Naive thymus-derived CD4-positive, alpha-beta T cell (primary cell): Measurements from ENCODE around the gene GNG4. TPM values are rescaled to one million over a fixed set of nuclear protein-coding genes. Genes with fewer than 3 reads are reported as not detected.
A peak's percentile ranks its signal among the peaks of the same experiment; 100 is the strongest.
"Not testable (repeated sequence)": the region's sequence is repeated elsewhere in the genome, so short reads cannot be mapped to it uniquely, and the experiment has no call there.

Experiments used
- ATAC-seq: fragments of 150-1000 bp; cut with Tn5 transposase; 2 replicates; pipeline ENCODE4 v1.10.0; 2021; ENCODE audit warnings: mild to moderate bottlenecking, moderate library complexity
- CTCF ChIA-PET: fragments of 350-600 bp; sonication (Branson Sonifier 250); formaldehyde crosslinking; loops from one replicate; lab custom pipeline; 2021; ENCODE audit warnings: antibody characterized with exemption; lab: Charles Lee
- POLR2A ChIA-PET: fragments of 350-600 bp; sonication (Branson Sonifier 250); formaldehyde crosslinking; loops from one replicate; lab custom pipeline; 2021; ENCODE audit warnings: antibody characterized with exemption, inconsistent platforms; lab: Charles Lee
- DNase-seq, 9 donors: peaks; one replicate each; pipeline versions ENCODE4 v3.0.0 to v3.0.0-alpha.2; 2020 to 2022; ENCODE audit warnings: mixed read lengths in 1 of 9
- H3K27ac ChIP-seq: one replicate; pipeline ENCODE4 v1.7.0; 2013; ENCODE audit warnings: mild to moderate bottlenecking, low read depth, low read length, moderate library complexity
- H3K27me3 ChIP-seq, 2 donors: one replicate each; pipeline ENCODE4 v1.7.0; 2013; ENCODE audit warnings: low read length in 2 of 2, mild to moderate bottlenecking in 2 of 2, moderate library complexity in 2 of 2; ENCODE audit not compliant: control insufficient read depth in 2 of 2, insufficient read depth in 2 of 2
- H3K36me3 ChIP-seq, 3 experiments: 1 replicate in 2 of 3; 2 replicates in 1 of 3; pipeline ENCODE4 v1.7.0; 2013; ENCODE audit warnings: low read length in 3 of 3, mild to moderate bottlenecking in 3 of 3, moderate library complexity in 1 of 3; ENCODE audit not compliant: insufficient read depth in 3 of 3, control insufficient read depth in 2 of 3
- H3K4me1 ChIP-seq, 2 donors: one replicate each; pipeline ENCODE4 v1.7.0; 2013; ENCODE audit warnings: low read length in 2 of 2, mild to moderate bottlenecking in 2 of 2, moderate library complexity in 1 of 2; ENCODE audit not compliant: control insufficient read depth in 2 of 2, insufficient read depth in 2 of 2
- H3K4me3 ChIP-seq: 2 replicates; pipeline ENCODE4 v1.7.0; 2013; ENCODE audit warnings: mild to moderate bottlenecking, low read length
- H3K9me3 ChIP-seq, 3 experiments: 1 replicate in 2 of 3; 2 replicates in 1 of 3; pipeline ENCODE4 v1.7.0; 2013; ENCODE audit warnings: low read length in 3 of 3; ENCODE audit not compliant: control insufficient read depth in 2 of 3
- H3K27ac Mint-ChIP-seq, 9 donors: one replicate each; pipeline ENCODE4 v1.8.0; 2020 to 2022; ENCODE audit warnings: mixed read lengths in 9 of 9, mild to moderate bottlenecking in 8 of 9, moderate library complexity in 5 of 9, inconsistent platforms in 2 of 9
- H3K27me3 Mint-ChIP-seq, 5 donors: one replicate each; pipeline ENCODE4 v1.8.0; 2021 to 2022; ENCODE audit warnings: mixed read lengths in 5 of 5, mild to moderate bottlenecking in 1 of 5
- H3K36me3 Mint-ChIP-seq, 5 donors: one replicate each; pipeline ENCODE4 v1.8.0; 2020 to 2022; ENCODE audit warnings: mixed read lengths in 5 of 5, mild to moderate bottlenecking in 3 of 5, inconsistent platforms in 1 of 5
- H3K4me1 Mint-ChIP-seq, 7 donors: one replicate each; pipeline ENCODE4 v1.8.0; 2020 to 2022; ENCODE audit warnings: mixed read lengths in 7 of 7, mild to moderate bottlenecking in 3 of 7, inconsistent platforms in 1 of 7
- H3K4me3 Mint-ChIP-seq, 10 donors: one replicate each; pipeline ENCODE4 v1.8.0; 2020 to 2022; ENCODE audit warnings: mild to moderate bottlenecking in 10 of 10, mixed read lengths in 10 of 10, moderate library complexity in 6 of 10, inconsistent platforms in 2 of 10
- H3K9me3 Mint-ChIP-seq, 11 donors: one replicate each; pipeline ENCODE4 v1.8.0; 2020 to 2022; ENCODE audit warnings: mixed read lengths in 11 of 11, mild to moderate bottlenecking in 4 of 11, inconsistent platforms in 1 of 11, moderate library complexity in 1 of 11
- intact Hi-C, 2 donors: fragments of 100-400 bp; cut with micrococcal nuclease; formaldehyde crosslinking; loops; one replicate each; pipeline ENCODE4 v1.15.1; 2023
- polyA plus RNA-seq, 2 donors: library from polyadenylated mRNA; unstranded; fragments of 300-500 nt; fragmentation: Illumina TruSeq; gene quantifications; one replicate each; pipeline ENCODE4 v1.2.3, GENCODE V29; 2021
- total RNA-seq, 6 experiments: library from RNA in 5 of 6; stranded (reverse) in 5 of 6; gene quantifications; 1 replicate in 5 of 6; 2 replicates in 1 of 6; pipeline ENCODE4 v1.2.3 and lab custom pipeline; 2021 to 2026

The GNG4 gene
- total and polyA plus RNA-seq, 7 experiments from 2014 or later: 0.17 to 2.3 TPM; not detected in 5

DNA sequence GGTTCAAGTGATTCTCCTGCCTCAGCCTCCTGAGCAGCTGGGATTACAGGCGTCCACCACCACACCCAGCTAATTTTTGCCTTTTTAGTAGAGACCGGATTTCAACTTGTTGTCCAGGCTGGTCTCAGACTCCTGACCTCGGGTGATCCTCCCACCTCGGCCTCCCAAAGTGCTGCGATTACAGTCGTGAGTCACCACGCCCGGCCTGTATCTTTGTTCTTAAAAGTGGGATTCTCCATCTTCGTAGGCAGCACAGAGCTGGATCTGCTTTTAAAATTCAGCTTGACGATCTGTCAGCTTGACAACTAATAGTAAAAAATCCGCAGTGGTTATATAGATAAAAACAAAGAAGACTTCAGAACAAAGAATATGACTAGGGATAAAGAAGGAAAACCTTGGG is 2.8 kb upstream of the GNG4 start:
- ChIA-PET POLR2A (interaction anchor here (0.8 to 1.2 kb wide), 2 partner anchors 11 to 370 kb away, joined by 3 read pairs; no protein-coding TSS in a partner anchor), CTCF (no interaction called here)
- Histone ChIP-seq H3K27me3 (peaks cover 0 to 8% of the 10 kb centered on the region in 2 donors), H3K4me1 (peaks cover 0 to 4% of the 10 kb centered on the region in 2 donors), H3K9me3 (no peaks in the 10 kb centered on the region), H3K27ac (no peak overlapping the region), H3K36me3 (no peaks in the 10 kb centered on the region), H3K4me3 (no peak overlapping the region)
- H3K27ac Mint-ChIP-seq: no peak overlapping the region
- intact Hi-C loops: no loop called here
- H3K4me3 Mint-ChIP-seq: no peak overlapping the region
- ATAC-seq: no peak
- peaks cover 0 to 41% (median 21%) of the 10 kb centered on the region in 11 donors for H3K9me3 Mint-ChIP-seq
- peaks cover 57 to 70% (median 63%) of the 10 kb centered on the region in 5 donors for H3K27me3 Mint-ChIP-seq
- peaks cover 4 to 26% (median 18%) of the 10 kb centered on the region in 5 donors for H3K36me3 Mint-ChIP-seq
- H3K4me1 Mint-ChIP-seq: peaks cover 11 to 17% (median 15%) of the 10 kb centered on the region in 7 donors
- DNase-seq: no peak

GRCh38 chr1:235651170-235651806 is 1.7 kb upstream of the GNG4 start:
- H3K36me3 ChIP-seq: no peaks in the 10 kb centered on the region
- Mint-ChIP-seq H3K4me1 (peaks cover 11 to 22% (median 15%) of the 10 kb centered on the region in 7 donors), H3K27ac (no peak overlapping the region), H3K4me3 (peak overlapping the region; percentile 56 to 84 (median 73)), H3K9me3 (peaks cover 0 to 36% (median 21%) of the 10 kb centered on the region in 11 donors), H3K36me3 (peaks cover 3 to 21% (median 14%) of the 10 kb centered on the region in 5 donors), H3K27me3 (peaks cover 68 to 77% (median 73%) of the 10 kb centered on the region in 5 donors)
- no peak overlapping the region for H3K4me3 ChIP-seq
- DNase-seq (no peak), ATAC-seq (no peak)
- ChIA-PET POLR2A (interaction anchor here (1.2 kb wide), 1 partner anchor 10 kb away, joined by 3 read pairs; no protein-coding TSS in a partner anchor), CTCF (no interaction called here)
- H3K9me3 ChIP-seq: no peaks in the 10 kb centered on the region
- H3K4me1 ChIP-seq: peaks cover 0 to 4% of the 10 kb centered on the region in 2 donors
- H3K27ac ChIP-seq: no peak overlapping the region
- H3K27me3 ChIP-seq: peaks cover 0 to 8% of the 10 kb centered on the region in 2 donors
- intact Hi-C loops: no loop called here

- CTCF ChIA-PET: no interaction called here
- Histone ChIP-seq H3K4me1 (peaks cover 0 to 4% of the 10 kb centered on the region in 2 donors), H3K4me3 (no peak overlapping the region), H3K36me3 (no peaks in the 10 kb centered on the region), H3K27me3 (peaks cover 0 to 8% of the 10 kb centered on the region in 2 donors), H3K9me3 (no peaks in the 10 kb centered on the region), H3K27ac (no peak overlapping the region)
- DNase-seq (peak in 1 of 9 donors; percentile 41), ATAC-seq (no peak)
- Mint-ChIP-seq H3K9me3 (peaks cover 0 to 34% (median 21%) of the 10 kb centered on the region in 11 donors), H3K4me3 (peak overlapping the region; percentile 56 to 84 (median 73)), H3K4me1 (peaks cover 11 to 26% (median 15%) of the 10 kb centered on the region in 7 donors), H3K36me3 (peaks cover 0 to 17% (median 14%) of the 10 kb centered on the region in 5 donors), H3K27ac (no peak overlapping the region), H3K27me3 (peaks cover 72 to 76% (median 76%) of the 10 kb centered on the region in 5 donors)
- intact Hi-C loops: loop anchor here in 1 of 2 donors (1.0 kb wide), 1 partner anchor 8 kb away; no protein-coding TSS in a partner anchor
- POLR2A ChIA-PET: no interaction called here
These were observed 971 bp upstream of the GNG4 start for GRCh38 chr1:235650341-235651169.

- peak; percentile 84 for ATAC-seq
- DNase-seq: peak; percentile 18 to 70 (median 47)
- Histone ChIP-seq H3K4me1 (peaks cover 0 to 4% of the 10 kb centered on the region in 2 donors), H3K4me3 (peak overlapping the region; percentile 50), H3K9me3 (no peaks in the 10 kb centered on the region), H3K36me3 (no peaks in the 10 kb centered on the region), H3K27ac (no peak overlapping the region), H3K27me3 (peaks cover 0 to 8% of the 10 kb centered on the region in 2 donors)
- POLR2A ChIA-PET: no interaction called here
- H3K9me3 Mint-ChIP-seq: peaks cover 0 to 19% (median 11%) of the 10 kb centered on the region in 11 donors
- peaks cover 11 to 33% (median 15%) of the 10 kb centered on the region in 7 donors for H3K4me1 Mint-ChIP-seq
- peak overlapping the region in 3 of 9 donors; percentile 40 to 84 (median 73) for H3K27ac Mint-ChIP-seq
- H3K27me3 Mint-ChIP-seq: peaks cover 60 to 74% (median 68%) of the 10 kb centered on the region in 5 donors
- H3K36me3 Mint-ChIP-seq: peaks cover 0 to 15% (median 2%) of the 10 kb centered on the region in 5 donors
- peak overlapping the region; percentile 58 to 90 (median 84) for H3K4me3 Mint-ChIP-seq
- intact Hi-C loops: loop anchor here in 1 of 2 donors (10.0 kb wide), 2 partner anchors 634 to 924 kb away; no protein-coding TSS in a partner anchor
- CTCF ChIA-PET: no interaction called here
These were observed 623 bp downstream of the GNG4 start for GRCh38 chr1:235648954-235649367.

DNA sequence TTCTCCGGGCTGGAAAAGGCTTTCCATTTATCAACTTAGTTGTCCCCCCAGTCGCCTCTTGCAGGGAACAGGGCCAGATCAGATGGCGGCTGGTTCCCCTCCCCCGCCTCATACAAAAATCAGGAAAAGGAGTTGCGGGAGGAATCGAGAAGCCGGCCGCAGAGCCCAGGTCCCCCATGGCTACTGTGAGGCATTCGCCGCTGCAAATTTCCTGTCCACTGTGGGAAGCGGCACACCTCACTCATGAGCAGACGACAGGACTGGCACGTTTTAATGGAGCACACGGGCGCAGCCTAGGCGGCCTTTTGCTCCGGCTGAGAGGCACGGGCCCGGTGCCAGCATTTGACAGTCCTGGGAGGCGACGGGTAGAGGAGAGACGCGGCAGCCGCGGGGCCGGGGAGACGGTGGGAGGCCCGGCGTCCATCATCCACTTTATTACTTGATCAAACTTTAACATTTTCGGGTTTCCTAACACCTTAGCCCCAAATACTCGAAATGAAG is 1.1 kb downstream of the GNG4 start:
- peaks cover 0 to 4% of the 10 kb centered on the region in 2 donors for H3K4me1 ChIP-seq
- Mint-ChIP-seq H3K36me3 (peaks cover 0 to 13% (median 0%) of the 10 kb centered on the region in 5 donors), H3K4me3 (peak overlapping the region; percentile 58 to 90 (median 84)), H3K9me3 (peaks cover 0 to 15% (median 9%) of the 10 kb centered on the region in 11 donors), H3K27ac (peak overlapping the region in 3 of 9 donors; percentile 40 to 84 (median 73)), H3K27me3 (peaks cover 57 to 73% (median 66%) of the 10 kb centered on the region in 5 donors), H3K4me1 (peaks cover 12 to 38% (median 16%) of the 10 kb centered on the region in 7 donors)
- POLR2A ChIA-PET: no interaction called here
- ATAC-seq: no peak
- intact Hi-C loops: loop anchor here in 1 of 2 donors (10.0 kb wide), 2 partner anchors 634 to 924 kb away; no protein-coding TSS in a partner anchor
- H3K4me3 ChIP-seq: no peak overlapping the region
- CTCF ChIA-PET: no interaction called here
- DNase-seq: no peak
- H3K27me3 ChIP-seq: peaks cover 0 to 8% of the 10 kb centered on the region in 2 donors
- no peaks in the 10 kb centered on the region for H3K9me3 ChIP-seq
- H3K36me3 ChIP-seq: no peaks in the 10 kb centered on the region
- no peak overlapping the region for H3K27ac ChIP-seq

DNA sequence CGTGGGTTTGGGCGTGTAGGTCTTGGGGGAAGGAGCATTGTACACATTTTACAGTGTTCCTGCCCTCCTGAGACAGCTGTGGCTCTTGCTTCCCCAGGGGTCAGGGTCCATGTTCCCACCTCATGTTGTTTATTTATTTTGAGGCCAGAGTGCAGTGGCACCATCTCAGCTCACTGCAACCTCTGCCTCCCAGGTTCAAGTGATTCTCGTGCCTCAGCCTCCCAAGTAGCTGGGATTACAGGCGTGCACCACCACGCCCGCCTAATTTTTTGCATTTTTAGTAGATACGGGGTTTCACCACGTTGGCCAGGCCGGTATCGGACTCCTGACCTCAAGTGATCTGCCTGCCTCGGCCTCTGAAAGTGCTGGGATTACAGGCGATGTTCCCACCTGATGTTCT is 2.0 kb downstream of the GNG4 start:
- intact Hi-C loops: loop anchor here in 1 of 2 donors (10.0 kb wide), 2 partner anchors 633 to 923 kb away; no protein-coding TSS in a partner anchor
- not testable (repeated sequence) for DNase-seq, H3K27ac ChIP-seq, H3K27me3 ChIP-seq, H3K4me3 ChIP-seq, H3K9me3 ChIP-seq, H3K9me3 Mint-ChIP-seq, H3K36me3 ChIP-seq, H3K27ac Mint-ChIP-seq, ATAC-seq
- ChIA-PET CTCF (interaction anchor here (0.6 kb wide), 1 partner anchor 234 kb away, joined by 4 read pairs; no protein-coding TSS in a partner anchor), POLR2A (interaction anchor here (0.6 kb wide), 1 partner anchor 21 kb away, joined by 3 read pairs; no protein-coding TSS in a partner anchor)
- Mint-ChIP-seq H3K4me3 (peak overlapping the region in 2 of 10 donors; percentile 2 to 6), H3K27me3 (peaks cover 48 to 67% (median 61%) of the 10 kb centered on the region in 5 donors), H3K36me3 (peaks cover 0 to 12% (median 0%) of the 10 kb centered on the region in 5 donors), H3K4me1 (peaks cover 21 to 47% (median 24%) of the 10 kb centered on the region in 7 donors)
- H3K4me1 ChIP-seq: peaks cover 3 to 12% of the 10 kb centered on the region in 2 donors
